Measurements from ENCODE around the gene RGL1. TPM values are rescaled to one million over a fixed set of nuclear protein-coding genes. Genes with fewer than 3 reads are reported as not detected.

The RGL1 gene
- total RNA-seq, 3 donors from 2014 or later (not counting 1 experiment from before 2014, with no cell fraction given) = 0.16 to 0.52 (median 0.40) TPM

DNA sequence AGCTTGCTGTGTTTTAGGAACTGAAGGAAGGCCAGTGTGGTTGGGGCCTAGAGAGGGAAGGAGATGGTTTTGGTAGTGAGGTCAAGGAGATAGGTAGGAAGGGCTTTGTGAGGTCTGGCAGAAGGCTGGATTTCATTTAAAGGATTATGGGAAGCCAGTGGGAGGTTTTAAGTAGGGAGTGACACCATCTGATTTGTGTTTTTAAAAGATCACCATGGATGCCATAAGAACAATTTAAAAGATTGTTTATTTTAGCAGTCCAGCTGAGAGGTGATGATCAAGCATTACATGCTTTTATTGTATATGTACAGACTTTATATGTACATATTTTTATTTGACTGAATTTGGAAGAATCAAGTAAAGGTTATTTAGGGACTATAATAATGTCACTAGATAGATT lies 26.4 kb downstream of the RGL1 start:
- Mint-ChIP-seq H3K4me3 (no peak overlapping the region), H3K4me1 (no peaks in the 10 kb centered on the region), H3K27me3 (ENCODE audit: low read depth in 2 of 2) (peaks cover 3 to 6% of the 10 kb centered on the region in 2 donors), H3K36me3 (no peaks in the 10 kb centered on the region), H3K9me3 (no peaks in the 10 kb centered on the region), H3K27ac (no peak overlapping the region)
- H3K27ac ChIP-seq (ENCODE audit: low read length) = no peak overlapping the region
- ATAC-seq (no peak), DNase-seq (no peak)
- no peaks in the 10 kb centered on the region for H3K27me3 ChIP-seq (ENCODE audit: control insufficient read depth, insufficient read depth, low read length)
- no peaks in the 10 kb centered on the region for H3K36me3 ChIP-seq (ENCODE audit: control insufficient read depth, insufficient read depth, low read length)
- no peaks in the 10 kb centered on the region for H3K9me3 ChIP-seq (ENCODE audit: control insufficient read depth, insufficient read depth, low read length)
- TF ChIP-seq, protein P1, sequence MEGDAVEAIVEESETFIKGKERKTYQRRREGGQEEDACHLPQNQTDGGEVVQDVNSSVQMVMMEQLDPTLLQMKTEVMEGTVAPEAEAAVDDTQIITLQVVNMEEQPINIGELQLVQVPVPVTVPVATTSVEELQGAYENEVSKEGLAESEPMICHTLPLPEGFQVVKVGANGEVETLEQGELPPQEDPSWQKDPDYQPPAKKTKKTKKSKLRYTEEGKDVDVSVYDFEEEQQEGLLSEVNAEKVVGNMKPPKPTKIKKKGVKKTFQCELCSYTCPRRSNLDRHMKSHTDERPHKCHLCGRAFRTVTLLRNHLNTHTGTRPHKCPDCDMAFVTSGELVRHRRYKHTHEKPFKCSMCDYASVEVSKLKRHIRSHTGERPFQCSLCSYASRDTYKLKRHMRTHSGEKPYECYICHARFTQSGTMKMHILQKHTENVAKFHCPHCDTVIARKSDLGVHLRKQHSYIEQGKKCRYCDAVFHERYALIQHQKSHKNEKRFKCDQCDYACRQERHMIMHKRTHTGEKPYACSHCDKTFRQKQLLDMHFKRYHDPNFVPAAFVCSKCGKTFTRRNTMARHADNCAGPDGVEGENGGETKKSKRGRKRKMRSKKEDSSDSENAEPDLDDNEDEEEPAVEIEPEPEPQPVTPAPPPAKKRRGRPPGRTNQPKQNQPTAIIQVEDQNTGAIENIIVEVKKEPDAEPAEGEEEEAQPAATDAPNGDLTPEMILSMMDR (IDR thresholded peaks at IDR 0.05) = no peak
- H3K4me1 ChIP-seq (ENCODE audit: control insufficient read depth, insufficient read depth, low read length) = no peaks in the 10 kb centered on the region
- intact Hi-C loops (cut with micrococcal nuclease) = no loop called here
- no peak overlapping the region for H3K4me3 ChIP-seq (ENCODE audit: low read length)

DNA sequence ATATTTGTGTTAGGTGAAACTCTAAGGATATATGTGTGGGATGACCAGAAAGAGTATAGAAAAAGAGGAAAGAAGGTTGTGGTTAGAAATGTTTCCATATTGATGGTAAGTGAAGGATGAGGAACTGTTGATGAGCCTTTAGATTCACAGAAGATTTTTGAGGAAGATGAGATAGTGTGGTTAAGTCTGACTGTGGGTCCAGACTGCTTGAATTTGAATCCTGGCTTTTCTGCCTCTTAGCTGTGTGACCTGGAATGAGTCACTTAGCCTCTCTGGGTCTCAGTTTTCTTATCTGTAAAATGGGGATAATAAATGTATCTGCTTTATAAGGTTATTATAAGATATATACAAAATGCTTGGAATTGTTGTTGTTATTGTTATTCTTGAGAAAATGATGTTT lies 27.5 kb downstream of the RGL1 start:
- ATAC-seq (no peak), DNase-seq (no peak)
- Histone ChIP-seq H3K4me3 (ENCODE audit: low read length) (no peak overlapping the region), H3K4me1 (ENCODE audit: control insufficient read depth, insufficient read depth, low read length) (no peaks in the 10 kb centered on the region), H3K9me3 (ENCODE audit: control insufficient read depth, insufficient read depth, low read length) (no peaks in the 10 kb centered on the region), H3K27ac (ENCODE audit: low read length) (no peak overlapping the region), H3K36me3 (ENCODE audit: control insufficient read depth, insufficient read depth, low read length) (no peaks in the 10 kb centered on the region), H3K27me3 (ENCODE audit: control insufficient read depth, insufficient read depth, low read length) (no peaks in the 10 kb centered on the region)
- TF ChIP-seq, protein P1 (IDR thresholded peaks at IDR 0.05) = no peak
- H3K27me3 Mint-ChIP-seq (ENCODE audit: low read depth in 2 of 2) = peaks cover 3 to 6% of the 10 kb centered on the region in 2 donors
- no peak overlapping the region for H3K4me3 Mint-ChIP-seq
- no peak overlapping the region for H3K27ac Mint-ChIP-seq
- intact Hi-C loops (cut with micrococcal nuclease) = no loop called here
- H3K9me3 Mint-ChIP-seq = no peaks in the 10 kb centered on the region
- H3K36me3 Mint-ChIP-seq = no peaks in the 10 kb centered on the region
- no peaks in the 10 kb centered on the region for H3K4me1 Mint-ChIP-seq

GRCh38 chr1:183834568-183834967 lies 29.6 kb downstream of the RGL1 start:
- no peak for DNase-seq
- Mint-ChIP-seq H3K4me1 (no peaks in the 10 kb centered on the region), H3K27ac (no peak overlapping the region), H3K4me3 (no peak overlapping the region), H3K9me3 (no peaks in the 10 kb centered on the region), H3K36me3 (no peaks in the 10 kb centered on the region), H3K27me3 (ENCODE audit: low read depth in 2 of 2) (peaks cover 0 to 8% of the 10 kb centered on the region in 2 donors)
- WGBS (ENCODE audit: insufficient coverage) = 96% methylated on average over 3 of the region's 3 CpGs
- H3K9me3 ChIP-seq (ENCODE audit: control insufficient read depth, insufficient read depth, low read length) = no peaks in the 10 kb centered on the region
- TF ChIP-seq, protein P1 (IDR thresholded peaks at IDR 0.05) = no peak
- no peak for ATAC-seq
- H3K27me3 ChIP-seq (ENCODE audit: control insufficient read depth, insufficient read depth, low read length) = no peaks in the 10 kb centered on the region
- no peak overlapping the region for H3K27ac ChIP-seq (ENCODE audit: low read length)
- intact Hi-C loops (cut with micrococcal nuclease) = no loop called here
- no peaks in the 10 kb centered on the region for H3K4me1 ChIP-seq (ENCODE audit: control insufficient read depth, insufficient read depth, low read length)
- no peaks in the 10 kb centered on the region for H3K36me3 ChIP-seq (ENCODE audit: control insufficient read depth, insufficient read depth, low read length)
- H3K4me3 ChIP-seq (ENCODE audit: low read length) = no peak overlapping the region

DNA sequence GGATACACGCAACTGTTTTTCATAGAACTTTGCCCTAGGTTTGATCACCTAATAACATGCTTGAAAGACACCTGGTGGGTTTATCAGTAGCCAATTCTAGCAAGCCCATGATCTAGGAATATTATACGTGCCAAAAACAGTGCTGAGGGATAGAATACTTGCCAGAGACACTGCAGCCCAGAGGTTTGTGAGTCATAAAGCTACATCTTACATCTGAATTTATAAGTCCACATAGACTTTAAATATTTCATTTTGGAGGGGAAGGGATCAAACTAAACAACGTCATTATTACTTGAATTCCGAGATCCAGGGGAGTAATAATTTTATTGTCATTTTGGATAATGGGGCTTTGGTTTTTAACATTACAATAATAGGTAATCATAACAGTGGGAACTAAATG lies 31.7 kb downstream of the RGL1 start:
- Histone ChIP-seq H3K27ac (ENCODE audit: low read length) (no peak overlapping the region), H3K9me3 (ENCODE audit: control insufficient read depth, insufficient read depth, low read length) (no peaks in the 10 kb centered on the region), H3K36me3 (ENCODE audit: control insufficient read depth, insufficient read depth, low read length) (no peaks in the 10 kb centered on the region), H3K4me1 (ENCODE audit: control insufficient read depth, insufficient read depth, low read length) (no peaks in the 10 kb centered on the region), H3K27me3 (ENCODE audit: control insufficient read depth, insufficient read depth, low read length) (no peaks in the 10 kb centered on the region), H3K4me3 (ENCODE audit: low read length) (no peak overlapping the region)
- Mint-ChIP-seq H3K36me3 (no peaks in the 10 kb centered on the region), H3K4me3 (no peak overlapping the region), H3K9me3 (no peaks in the 10 kb centered on the region), H3K27me3 (ENCODE audit: low read depth in 2 of 2) (peaks cover 0 to 6% of the 10 kb centered on the region in 2 donors), H3K4me1 (peaks cover under 1% of the 10 kb centered on the region in 2 donors), H3K27ac (no peak overlapping the region)
- WGBS (ENCODE audit: insufficient coverage) = 100% methylated on average over 3 of the region's 4 CpGs
- TF ChIP-seq, protein P1 (IDR thresholded peaks at IDR 0.05) = no peak
- intact Hi-C loops (cut with micrococcal nuclease) = no loop called here
- ATAC-seq (no peak), DNase-seq (no peak)

Data from natural killer cell (primary cell).